ENCODE data around the gene INPP5A.

DNA sequence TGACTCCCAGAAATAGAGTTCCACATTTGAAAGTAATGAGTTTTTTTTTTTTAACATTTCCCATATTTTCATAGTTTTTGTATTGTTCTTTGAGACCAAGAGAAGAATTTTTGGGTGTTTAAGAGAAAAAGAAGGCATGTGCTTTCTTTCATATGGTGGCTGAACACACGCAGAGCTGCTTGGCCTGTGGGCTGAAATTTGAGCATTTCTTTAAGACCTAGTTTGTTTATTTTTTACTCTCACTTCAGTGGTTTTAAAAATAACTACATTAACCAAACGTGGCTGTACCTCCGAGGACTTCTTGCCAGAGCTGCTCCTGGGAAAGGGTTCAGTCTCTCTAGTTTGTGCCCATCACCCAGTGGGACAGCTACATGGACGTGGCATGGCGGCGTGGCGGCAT is 58.3 kb downstream of the INPP5A start:
- TF ChIP-seq AKAP8 (CRISPR knock-in tag; IDR thresholded peaks at IDR 0.05): no peak
- TF ChIP-seq KDM5B (CRISPR knock-in tag; IDR thresholded peaks at IDR 0.05; ENCODE audit: borderline replicate concordance): no peak
- TF ChIP-seq CENPX (CRISPR knock-in tag; IDR thresholded peaks at IDR 0.05): no peak

All from HepG2 (cell line).